Limb (tissue), 2 donors: ENCODE data around the gene RNF34.

Experiments used
- DNase-seq, 2 donors: peaks; one replicate each; pipeline ENCODE4 v3.0.0-alpha.2; 2016; ENCODE audit errors: extremely low spot score in 2 of 2

The RNF34 gene

DNA sequence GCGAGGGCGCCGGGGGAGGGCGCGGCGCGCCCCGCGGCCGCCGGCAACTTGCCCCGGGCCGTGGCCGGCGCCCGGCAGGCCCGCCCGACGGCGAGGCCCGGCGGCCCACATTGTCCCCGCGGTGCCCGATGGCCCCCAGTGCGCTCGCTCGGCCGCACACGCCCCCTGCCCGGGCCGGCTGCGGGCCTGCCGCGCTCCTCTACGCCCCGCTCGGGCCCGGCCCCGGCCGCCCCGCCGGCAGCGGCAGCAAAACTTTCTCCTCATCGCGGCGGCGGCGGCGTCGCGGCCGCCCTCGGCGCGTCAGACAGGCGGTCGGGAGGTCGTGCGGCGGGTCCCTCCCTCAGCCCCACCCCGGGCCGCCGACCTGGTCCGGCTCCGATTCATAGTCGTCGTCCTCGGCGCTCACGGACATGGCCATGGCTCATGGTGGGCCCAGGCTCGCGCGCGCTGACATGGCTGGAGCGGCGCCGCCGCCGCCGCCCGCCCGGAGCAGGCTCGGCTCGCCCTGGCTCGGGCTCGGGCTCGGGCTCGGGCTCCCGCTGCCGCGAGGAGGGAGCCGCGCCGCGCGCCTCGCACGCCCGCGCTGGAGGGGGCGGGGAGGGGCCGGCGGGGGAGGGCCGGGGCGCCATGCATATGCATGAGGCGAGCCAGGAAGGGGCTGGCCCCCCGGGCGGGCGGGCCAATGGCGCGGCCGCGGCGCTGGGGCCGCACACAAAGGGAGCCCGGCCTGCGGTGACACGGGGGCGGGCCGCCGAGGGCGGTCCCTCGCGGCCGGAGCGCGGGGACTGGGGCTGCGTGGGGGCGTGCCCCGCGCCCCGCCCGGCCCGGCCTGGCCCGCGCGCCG is 67.1 kb downstream of the RNF34 start:
- peak; percentile 89 to 95 for DNase-seq

DNA sequence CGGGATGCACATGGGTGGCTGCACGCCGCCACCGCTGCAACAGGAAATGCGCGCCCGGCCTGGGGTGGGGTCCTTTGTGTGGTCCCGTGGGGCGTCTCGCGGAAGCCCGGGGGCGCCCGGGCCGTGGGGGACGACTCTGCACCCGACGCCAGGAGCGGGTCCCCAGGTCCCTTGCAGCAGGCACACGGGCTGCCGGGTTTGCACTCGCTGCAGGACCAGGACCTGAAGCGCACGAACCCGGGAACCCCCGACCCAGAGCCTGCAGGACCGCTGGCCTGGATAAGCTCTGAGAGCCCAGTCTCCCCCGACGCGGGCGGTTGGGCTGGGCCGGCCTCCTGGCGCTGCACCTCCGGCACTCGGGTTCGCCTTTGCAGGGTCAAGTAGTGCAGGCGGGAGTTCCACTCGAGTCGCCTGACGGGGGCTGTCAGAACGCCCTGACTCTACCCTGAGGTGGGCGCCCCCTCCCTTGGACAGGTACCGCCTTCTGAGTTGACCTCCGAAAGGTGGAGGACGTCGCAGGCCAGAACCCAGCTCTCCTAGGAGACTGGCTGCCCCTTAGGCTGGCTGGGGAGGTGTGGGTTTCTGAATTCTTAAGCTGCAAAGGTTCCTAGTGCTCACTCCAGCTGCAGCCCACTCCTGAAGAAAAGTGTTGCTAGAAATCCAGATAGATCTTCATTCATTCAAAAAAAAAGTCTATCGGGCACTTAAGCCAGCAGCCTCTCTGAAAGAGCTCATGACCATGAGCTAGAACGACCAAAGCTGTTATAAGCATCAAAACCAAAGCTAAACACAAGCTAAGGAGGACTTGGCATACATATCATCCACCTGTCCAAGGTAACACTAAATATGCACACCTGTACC is 68.0 kb downstream of the RNF34 start:
- DNase-seq: no peak

- DNase-seq: no peak
These were observed 68.5 kb downstream of the RNF34 start for GRCh38 chr12:121468499-121468801.

DNA sequence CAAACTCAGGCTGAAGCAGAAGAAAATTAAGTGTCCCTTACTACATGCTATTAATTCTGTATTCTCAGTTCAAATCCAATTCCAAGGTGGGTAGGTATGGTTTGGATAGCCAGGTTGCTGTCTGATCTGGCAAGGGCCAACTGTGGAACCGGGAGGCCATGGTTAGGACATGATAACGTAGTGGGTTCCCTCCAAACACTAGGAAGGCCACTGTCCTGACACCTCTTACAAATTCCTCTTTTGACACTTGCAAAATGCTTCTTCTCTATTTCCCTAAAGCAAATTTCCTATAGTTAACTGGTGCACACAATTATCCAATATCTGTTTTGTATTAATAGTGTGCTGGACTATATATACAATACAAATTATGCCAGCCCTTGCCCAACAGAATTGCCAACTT is 70.8 kb downstream of the RNF34 start:
- no peak for DNase-seq

DNA sequence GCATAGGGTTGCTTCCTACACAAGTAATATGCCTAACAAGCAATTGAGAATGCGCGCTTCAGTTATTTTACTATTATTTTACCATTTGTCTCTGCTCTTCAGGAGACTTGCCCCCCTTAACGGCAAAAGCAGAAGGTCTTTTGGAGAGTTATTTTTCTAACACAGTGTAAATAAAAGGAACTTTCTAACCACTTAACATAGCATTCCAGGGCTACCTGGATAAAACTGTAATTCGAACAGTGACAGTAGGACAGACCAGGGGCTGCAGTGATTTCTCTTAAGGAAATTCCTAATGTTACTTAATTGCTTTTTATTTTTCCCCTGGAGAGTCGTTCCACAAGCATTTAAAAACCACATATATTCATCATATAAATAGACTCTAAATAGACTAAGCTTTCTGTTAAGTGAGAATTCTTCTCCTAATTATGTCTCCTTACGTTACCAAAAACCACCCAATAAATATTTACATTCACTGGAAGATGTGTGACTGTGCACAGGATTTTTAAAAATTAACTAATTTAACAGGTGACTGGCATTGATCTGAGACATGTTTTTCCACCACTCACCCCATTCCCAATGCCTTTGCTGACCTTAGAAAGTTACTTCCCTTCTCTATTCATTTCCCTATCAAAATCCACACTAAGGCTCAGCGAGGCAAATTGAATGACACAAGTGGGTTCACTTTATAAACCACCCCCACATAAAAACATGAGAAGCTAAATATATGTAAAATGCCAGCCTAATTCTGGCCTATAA is 72.4 kb downstream of the RNF34 start:
- no peak for DNase-seq
